HG03439 (cell line): ENCODE measurements around the gene PPP2R2D.
"Not testable (repeated sequence)": the region's sequence is repeated elsewhere in the genome, so short reads cannot be mapped to it uniquely, and the experiment has no call there.

Experiments used
- ATAC-seq: cut with Tn5 transposase; IDR thresholded peaks from one replicate; pipeline ENCODE4 v1.9.1; 2021; ENCODE audit warnings: mild to moderate bottlenecking, moderate library complexity; ENCODE audit not compliant: unreplicated experiment

PPP2R2D gene

DNA sequence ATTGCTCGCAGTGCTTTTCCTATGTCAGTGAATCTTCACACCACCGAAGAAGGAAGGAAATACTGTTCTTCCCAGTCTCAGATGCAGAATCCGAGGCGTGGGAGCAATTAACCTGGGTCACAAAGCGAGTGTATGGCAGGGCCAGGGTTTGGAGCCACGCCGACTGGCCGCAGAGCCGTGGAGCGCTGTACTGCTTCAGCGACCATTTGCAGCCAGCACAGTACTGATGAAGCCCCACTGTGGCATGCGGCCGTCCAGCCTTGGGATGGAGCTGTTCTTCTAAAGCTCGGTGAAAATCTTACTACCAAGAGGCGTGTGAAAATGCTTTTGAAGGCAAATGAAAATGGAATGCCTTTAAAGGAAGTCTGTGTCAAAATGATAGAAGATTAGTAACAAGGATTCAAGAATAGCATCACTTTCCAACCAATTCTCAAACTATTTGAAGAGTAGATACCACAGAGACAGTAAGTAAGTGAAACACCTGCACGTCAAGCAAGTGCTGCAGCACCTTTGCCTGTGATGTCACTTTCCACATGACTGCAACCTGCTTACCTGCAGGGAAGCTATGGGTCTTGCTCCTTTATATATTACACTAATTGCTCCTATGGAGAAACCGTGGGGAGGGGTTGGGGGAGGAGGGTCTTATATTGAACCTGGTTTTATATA, 4.9 kb downstream of the PPP2R2D start:
- no peak for ATAC-seq

DNA sequence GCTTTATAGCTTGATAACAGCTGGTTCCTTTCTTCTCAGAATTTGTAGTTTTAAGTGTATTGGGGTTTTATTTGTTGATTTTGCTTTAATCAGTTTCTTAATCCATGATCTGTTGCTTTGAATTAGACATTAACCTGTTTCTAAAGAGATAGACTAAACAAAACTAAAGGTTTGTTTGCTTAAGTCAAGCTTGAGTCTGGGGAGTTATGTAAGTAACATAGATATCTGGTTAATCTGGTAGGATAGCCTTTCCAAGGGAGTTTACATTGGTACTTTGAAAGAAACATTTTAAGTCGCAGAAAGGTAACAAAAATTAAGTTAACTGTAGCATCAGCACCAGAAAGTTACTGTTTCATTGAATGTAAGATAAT, 5.4 kb downstream of the PPP2R2D start:
- no peak for ATAC-seq

DNA sequence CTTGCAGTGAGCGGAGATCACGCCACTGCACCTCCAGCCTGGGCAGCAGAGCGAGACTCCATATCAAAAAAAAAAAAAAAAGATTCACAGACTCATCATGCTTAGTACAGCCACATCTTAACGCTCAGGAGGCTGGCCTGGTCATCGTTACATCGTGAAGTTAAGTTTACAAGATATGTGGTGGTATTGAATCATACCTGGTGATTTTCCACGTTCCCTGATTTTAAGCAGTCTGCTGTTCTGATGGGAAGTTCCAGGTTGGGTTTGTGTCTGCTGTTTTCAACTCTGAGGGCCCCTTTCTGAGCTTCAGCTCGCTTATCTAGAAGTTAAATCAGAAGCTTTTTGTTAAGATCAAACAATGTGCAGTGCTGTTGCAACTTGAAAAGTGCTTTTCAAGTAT, 6.9 kb downstream of the PPP2R2D start:
- ATAC-seq = no peak

DNA sequence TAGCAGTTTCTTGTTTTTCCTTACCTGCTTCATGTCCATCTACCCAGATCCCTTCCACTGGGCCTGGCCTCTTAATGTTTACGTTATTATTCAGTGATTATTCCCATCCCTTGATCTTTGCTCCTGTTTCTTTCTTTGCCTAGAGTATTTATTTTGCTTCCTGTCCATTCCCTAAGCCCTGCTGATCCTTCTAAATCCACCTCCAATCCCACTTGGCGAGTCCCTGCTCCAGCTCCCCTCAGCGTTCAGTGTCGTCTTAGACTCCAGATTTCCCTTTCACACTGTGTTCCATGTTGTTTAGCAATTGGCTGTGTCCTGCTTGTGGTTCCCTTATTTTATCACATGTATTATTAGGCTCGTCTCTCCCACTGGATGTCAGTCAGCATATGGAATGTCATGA, 7.3 kb downstream of the PPP2R2D start:
- no peak for ATAC-seq

DNA sequence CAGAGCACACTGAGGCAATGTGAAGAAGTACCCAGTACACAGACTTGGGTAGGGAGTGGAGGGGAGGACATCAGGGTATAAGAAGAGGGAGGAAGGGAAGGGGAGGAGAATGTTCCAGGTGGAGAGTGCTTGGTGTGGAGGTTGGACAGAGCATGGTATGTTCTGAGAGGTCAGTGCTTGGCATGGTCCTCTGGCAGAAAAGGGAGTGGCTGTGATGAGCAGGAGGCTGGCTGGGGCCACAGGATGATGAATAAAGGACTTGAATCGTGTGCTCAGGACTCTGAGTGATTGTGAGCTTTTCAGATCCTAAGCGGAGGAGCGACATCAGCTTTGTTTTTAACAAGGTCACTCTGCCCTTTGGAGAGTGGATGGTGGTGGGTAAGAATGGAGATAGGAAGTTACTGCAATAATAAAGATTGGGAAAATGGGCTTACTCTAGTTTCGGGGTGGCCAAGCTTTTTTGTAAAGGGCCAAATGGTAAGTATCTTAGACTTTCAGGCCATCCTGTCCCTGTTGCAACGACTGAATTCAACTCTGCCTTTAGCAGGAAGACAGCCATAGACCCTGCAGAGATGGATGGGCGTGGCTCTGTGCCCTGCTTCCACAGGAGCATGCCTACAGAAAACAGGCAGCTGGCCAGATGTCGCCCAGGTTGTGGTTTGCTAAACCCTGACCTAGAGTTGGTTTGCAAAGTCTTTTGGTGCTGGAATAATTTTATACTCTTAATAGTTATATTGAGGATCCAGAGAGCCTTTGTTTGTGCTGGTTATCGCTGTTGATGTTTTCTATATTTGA, 8.4 kb downstream of the PPP2R2D start:
- ATAC-seq = no peak

DNA sequence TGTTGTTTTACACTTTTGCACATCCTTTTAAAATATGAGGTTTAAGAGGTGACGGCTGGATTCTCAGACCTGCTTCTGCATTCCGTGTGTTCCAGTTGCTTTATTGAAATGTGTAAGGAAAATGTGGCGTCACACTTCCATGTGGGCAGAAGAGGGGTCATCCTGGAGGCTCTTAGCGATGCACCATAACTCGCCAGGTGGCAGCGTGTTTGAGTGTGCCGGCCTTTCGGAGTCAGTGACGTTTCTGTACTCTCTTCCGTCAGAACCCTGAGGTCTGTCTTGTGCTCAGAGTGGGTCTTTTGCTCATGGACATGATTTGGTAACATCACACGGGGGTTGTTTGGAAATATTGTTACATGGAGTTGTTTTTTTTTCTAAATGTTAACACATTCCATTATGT, 9.1 kb downstream of the PPP2R2D start:
- no peak for ATAC-seq

DNA sequence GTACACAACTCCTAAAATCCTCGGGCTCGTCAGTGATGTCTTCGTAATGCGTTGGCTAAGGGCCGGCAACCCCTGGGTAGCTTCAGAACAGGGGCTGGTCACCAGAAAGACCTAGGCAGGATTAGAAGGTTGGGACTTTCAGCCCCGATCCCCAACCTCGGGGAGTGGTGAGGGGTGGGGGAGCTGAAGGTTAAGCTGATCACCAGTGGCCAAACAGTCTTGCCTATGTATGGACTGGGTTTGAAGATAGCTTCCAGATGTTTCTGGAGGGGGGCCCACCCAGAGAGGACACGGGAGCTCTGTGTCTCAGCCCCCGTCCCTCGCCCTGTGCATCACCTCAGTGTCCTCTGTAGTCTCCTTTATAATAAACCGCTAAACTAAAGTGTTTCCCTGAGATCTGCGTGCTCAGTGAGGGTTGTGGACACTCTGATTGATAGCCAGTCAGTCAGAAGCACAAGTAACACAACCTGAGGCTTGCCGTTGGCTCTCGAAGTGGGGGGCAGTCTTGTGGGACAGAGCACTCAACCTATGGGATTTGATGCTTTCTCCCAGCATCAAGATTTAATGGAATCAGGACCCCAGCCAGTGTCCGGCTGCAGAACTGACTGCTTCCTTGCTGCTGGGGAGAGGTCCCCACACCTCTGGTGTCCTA, 10.0 kb downstream of the PPP2R2D start:
- no peak for ATAC-seq

DNA sequence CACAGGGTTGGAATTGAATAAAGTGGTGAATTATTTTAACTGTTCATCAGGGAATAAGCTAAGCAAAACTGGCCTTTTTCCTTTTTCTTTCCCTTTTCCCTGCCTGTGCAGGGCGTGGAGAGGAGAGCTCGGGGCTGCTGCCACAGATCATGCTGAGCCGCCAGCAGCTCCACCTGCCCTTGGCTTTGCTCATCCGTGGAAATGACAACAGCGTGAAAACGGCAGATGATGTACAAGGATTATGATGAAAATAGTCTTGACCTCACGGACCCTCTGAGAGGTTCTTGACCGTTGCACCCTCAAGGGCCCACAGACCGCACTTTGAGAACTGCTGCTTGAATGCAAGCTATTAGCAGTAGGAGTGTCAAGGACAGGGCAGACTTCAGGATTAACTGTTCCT, 10.6 kb downstream of the PPP2R2D start:
- no peak for ATAC-seq

DNA sequence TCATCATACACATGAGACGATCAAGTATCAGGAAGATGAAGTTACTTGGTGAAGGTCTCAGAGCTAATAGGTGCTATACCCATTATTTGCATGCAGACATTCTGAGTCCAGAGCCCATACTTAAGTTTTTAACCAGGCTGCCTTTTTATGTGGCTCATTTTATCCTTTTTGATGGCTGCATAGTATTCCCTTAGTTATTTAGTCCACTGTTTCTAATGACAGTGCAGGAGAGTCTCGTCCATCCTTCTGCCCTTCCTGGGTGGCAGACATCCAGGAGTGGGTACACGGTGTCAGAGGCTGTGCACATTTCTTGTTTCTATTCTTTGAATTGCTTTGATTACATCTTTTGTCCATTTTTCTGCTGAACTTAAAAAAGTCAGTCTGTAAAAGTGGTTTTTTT, 11.8 kb downstream of the PPP2R2D start:
- ATAC-seq = no peak

DNA sequence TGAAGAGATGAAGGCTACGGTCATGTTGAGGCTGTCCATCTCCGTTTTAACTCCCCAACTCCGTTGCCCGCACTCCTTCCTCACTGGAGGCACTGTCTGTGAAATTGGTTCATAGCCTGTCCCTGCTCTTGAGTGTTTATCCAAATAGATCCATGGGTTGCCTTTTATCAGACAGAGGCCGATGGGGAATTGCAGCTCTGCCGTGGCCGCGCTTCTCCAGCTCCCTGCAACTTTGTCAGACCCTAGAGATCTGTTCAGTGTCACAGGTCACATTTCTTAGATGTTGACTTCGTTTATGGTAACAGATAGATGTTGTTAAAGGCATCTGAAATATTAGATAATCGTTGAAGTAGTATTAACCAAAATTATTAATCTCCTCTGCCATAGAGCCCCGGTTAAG, 14.7 kb downstream of the PPP2R2D start:
- ATAC-seq = no peak

DNA sequence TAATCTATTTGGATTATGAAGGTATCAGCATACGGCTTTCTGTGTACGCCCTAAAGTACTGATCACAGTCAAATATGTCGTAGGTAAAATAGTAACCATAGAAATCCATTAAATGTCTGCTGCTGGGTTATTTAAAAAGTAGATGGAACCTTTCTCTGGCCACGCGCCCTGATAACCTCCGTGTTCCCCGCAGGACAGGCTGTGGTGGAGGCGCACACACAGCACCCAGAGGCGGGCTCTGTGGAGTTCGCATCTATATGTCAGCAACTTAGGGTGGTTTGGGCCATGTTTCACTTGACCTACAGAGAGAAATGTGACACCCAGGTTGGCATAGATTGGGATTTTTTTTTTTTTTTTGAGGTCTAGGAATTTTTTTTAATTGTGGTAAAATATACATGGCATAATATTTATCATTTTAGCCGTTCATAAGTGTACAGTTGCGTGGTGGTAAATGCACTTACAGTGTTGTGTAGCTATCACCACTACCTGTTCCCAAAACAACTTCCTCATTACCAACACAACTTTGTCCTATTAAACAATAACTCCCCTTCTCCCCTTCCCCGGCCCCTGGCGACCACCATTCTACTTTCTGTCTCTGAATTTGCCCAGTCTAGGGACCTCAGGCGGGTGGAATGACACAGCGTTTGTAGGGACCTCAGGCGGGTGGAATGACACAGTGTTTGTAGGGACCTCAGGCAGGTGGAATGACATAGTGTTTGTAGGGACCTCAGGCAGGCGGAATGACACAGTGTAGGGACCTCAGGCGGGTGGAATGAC, 15.4 kb downstream of the PPP2R2D start:
- ATAC-seq = no peak

DNA sequence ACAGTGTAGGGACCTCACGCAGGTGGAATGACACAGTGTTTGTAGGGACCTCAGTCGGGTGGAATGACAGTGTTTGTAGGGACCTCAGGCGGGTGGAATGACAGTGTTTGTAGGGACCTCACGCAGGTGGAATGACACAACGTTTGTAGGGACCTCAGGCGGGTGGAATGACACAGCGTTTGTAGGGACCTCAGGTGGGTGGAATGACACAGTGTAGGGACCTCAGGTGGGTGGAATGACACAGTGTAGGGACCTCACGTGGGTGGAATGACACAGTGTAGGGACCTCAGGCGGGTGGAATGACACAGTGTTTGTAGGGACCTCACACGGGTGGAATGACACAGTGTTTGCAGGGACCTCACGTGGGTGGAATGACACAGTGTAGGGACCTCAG, 16.0 kb downstream of the PPP2R2D start:
- ATAC-seq = not testable (repeated sequence)

DNA sequence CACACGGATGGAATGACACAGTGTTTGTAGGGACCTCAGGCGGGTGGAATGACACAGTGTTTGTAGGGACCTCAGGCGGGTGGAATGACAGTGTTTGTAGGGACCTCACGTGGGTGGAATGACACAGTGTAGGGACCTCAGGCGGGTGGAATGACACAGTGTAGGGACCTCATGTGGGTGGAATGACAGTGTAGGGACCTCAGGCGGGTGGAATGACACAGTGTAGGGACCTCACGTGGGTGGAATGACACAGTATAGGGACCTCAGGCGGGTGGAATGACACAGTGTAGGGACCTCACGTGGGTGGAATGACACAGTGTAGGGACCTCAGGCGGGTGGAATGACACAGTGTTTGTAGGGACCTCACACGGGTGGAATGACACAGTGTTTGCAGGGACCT, 16.7 kb downstream of the PPP2R2D start:
- ATAC-seq = not testable (repeated sequence)

DNA sequence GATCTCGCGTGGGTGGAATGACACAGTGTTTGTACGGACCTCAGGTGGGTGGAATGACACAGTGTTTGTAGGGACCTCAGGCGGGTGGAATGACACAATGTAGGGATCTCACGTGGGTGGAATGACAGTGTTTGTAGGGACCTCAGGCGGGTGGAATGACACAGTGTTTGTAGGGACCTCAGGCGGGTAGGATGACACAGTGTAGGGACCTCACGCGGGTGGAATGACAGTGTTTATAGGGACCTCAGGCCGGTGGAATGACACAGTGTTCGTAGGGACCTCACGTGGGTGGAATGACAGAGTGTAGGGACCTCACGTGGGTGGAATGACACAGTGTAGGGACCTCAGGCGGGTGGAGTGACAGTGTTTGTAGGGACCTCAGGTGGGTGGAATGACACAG, 18.7 kb downstream of the PPP2R2D start:
- not testable (repeated sequence) for ATAC-seq

DNA sequence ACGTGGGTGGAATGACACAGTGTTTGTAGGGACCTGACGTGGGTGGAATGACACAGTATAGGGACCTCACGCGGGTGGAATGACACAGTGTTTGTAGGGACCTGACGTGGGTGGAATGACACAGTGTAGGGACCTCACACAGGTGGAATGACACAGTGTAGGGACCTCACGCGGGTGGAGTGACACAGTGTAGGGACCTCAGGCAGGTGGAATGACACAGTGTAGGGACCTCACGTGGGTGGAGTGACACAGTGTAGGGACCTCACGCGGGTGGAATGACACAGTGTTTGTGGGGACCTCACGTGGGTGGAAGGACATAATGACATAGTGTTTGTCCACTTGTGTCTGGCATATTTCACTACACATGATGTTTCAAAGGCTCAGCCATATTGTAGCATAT, 19.3 kb downstream of the PPP2R2D start:
- ATAC-seq = no peak

DNA sequence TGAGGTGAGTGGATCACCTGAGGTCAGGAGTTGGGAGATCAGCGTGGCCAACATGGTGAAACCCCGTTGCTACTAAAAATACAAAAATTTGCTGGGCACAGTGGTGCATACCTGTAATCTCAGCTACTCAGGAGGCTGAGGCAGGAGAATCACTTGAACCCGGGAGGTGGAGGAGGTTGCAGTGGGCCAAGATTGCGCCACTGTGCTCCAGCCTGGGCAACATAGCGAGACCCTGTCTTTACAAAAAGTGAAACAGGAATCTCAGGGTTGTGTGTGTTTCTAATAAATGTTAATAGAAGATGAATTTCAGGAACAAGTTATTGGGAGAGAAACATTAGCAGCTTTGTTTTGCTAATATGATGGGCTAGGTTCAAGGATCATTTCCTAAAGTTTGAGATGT, 19.9 kb downstream of the PPP2R2D start:
- ATAC-seq = no peak

DNA sequence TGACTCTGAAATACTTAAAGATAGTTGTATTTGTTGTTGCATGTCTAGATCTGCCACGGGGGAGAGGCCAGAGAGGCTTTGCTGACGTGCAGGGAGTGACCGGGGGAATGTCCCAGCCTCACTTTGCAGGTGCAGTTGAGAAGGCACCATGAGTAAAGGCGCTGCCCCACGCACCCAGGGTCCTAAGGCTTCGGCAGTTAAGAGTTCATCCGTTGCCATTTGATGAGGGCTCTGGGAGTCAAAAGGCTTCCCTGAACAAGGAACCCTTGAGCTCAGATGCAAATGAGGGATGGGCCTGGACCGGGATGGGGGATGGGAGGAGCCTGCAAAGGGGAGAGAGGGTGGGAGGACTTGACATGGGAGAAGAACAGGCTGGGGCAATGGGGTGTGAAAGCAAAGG, 20.4 kb downstream of the PPP2R2D start:
- ATAC-seq = peak; percentile 76

DNA sequence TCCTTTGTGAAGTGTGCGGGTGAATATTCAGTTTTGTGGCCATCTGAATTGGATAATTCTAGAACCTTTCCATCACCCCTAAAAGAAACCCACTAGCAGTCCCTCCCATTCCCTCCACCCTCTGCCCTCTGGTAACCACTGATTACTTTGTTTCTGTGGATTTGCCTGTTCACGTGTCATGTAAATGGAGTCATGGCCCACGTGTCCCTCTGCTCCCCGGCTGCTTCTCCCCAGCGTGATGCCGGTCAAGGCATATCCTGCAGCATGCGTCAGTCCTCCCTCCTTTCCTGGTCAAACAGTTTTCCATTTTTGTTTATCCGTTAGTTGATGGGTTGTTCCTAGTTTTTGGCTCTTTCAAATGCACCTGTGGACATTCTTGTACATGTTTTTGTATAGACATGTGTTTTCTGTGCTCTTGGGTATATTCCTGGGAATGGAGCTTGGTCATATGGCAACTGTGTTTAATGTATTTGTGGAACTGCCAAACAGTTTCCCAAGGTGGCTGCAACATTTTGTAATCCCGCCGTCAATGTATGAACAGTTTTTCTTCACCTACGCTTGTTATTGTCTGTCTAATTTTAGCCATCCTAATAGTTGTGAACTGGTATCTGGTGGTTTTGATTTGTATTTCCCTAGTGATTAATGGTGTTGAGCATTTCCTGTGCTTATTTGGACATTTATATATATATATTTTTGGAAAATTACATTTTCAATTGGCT, 22.4 kb downstream of the PPP2R2D start:
- ATAC-seq = no peak

DNA sequence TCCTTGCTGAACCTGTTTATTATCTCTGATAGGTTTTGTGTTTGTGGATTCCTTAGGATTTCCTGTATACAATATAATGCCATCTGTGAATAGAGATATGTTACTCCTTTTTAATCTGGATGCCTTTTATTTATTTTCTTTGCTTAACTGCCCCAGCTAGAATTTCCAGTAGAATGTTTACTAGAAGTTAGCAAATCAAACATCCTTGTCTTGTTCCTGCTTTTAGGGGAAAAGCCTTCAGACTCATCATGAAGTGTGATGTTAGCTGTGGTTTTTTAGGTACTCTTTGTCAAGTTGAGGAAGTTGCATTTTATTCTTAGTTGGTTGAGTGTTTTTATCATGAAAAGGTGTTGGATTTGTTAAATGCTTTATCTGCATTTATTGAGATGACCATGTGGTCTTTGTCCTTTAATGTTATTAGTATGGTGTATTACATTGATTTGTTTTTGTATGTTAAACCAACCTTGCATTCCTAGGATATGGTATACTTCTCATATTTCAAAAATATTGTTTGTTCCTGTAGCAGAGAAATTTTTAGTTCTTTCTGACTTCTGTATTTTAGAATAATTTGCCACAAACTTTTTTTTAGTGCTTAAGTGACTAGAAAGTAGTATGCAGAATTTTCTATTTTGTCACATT, 24.3 kb downstream of the PPP2R2D start:
- no peak for ATAC-seq

DNA sequence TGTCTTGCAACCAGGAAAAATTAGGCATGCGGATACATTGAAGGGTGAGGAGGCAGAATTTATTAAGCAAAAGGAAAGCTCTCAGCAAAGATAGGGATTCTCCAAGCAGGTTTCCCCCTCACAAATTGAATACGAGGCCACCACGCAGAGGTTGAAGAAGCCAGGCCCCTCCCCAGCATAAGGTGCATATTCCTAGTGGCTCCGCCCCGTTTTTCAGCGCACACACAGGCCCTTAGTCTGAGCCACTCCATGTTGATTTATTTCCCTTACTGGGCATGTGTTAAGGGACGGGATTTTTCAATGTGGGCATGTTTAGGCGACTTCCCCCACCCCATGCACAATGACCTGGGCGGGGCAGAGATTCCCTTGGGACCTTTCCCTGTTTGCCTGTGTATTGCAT, 24.9 kb downstream of the PPP2R2D start:
- no peak for ATAC-seq
